ENCODE measurements around the gene YPEL2. TPM values are rescaled to one million over a fixed set of nuclear protein-coding genes. Genes with fewer than 3 reads are reported as not detected.
A peak's percentile ranks its signal among the peaks of the same experiment; 100 is the strongest.

YPEL2 gene
- total and polyA plus RNA-seq, 2 of the 13 experiments (the other 11 are each of a cell fraction or from before 2014, with no cell fraction given) = 8.5 to 21.1 TPM

DNA sequence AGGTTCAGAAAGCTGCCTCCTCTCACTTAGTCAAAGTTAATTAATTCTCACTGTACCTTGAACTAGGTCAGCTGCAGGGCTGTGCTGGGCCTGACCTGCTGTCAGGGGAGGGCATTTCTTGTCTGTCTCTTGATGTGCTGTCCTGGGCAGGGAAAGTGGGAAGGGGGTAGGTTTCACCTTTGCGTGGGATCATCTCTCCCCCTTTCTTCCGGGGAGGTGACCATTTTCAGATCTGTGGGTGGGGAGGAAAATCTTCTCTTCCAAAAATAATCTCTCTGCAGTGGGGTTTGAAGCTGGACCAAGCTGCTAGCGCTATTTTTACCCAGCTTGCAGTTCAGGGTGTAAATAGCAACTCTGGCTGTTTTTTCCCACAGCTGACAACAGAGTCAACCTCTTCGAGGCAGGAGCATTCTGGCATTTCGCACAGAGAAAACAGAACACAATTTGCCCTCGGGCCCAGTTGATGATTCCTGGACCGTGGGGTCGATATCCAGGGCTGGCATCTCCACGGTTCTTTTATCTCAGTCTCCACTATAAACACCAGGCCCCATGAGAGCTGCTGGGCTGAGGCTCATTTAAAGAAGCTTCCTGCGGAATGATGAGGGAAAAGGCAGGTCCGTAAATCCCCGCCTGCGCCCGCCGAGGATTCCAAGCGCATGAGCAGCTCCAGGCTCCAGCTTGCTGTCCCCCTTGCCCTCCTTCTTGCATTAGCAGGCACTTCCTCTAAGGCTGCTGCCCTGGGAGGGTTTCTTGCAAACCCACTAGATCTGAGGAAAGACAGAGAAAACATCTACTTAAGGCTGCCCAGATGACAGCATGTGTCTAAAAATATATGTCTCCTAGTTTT lies 93.9 kb downstream of the YPEL2 start:
- Histone ChIP-seq H3K27me3 (ENCODE audit: control insufficient read depth in 1 of 2, insufficient read depth in 2 of 2, low read length in 2 of 2) (no peaks in the 10 kb centered on the region), H2AFZ (ENCODE audit: low read length) (no peak overlapping the region), H3K27ac (ENCODE audit: extremely low read length, insufficient read depth, low read length) (peak overlapping the region; percentile 14), H3K4me3 (replicated peaks in 1 of 3; ENCODE audit: insufficient read depth in 1 of 3, low read depth in 2 of 3, low read length in 3 of 3) (peak overlapping the region; percentile 18 to 53 (median 25); a peak in 5 of 6 replicates), H3K36me3 (replicated peaks in 1 of 2; ENCODE audit: control insufficient read depth in 1 of 2, insufficient read depth in 2 of 2, low read length in 2 of 2) (no peaks in the 10 kb centered on the region), H3K4me2 (ENCODE audit: low read depth, low read length) (peak overlapping the region; percentile 73), H3K4me1 (ENCODE audit: insufficient read depth, low read length) (peaks cover 99% of the 10 kb centered on the region), H4K20me1 (ENCODE audit: insufficient read depth, low read length) (no peaks in the 10 kb centered on the region), H3K9me3 (ENCODE audit: low read length) (no peaks in the 10 kb centered on the region), H3K9ac (ENCODE audit: insufficient read depth, low read depth, low read length) (no peak overlapping the region), H3K79me2 (ENCODE audit: insufficient read depth, low read length) (no peaks in the 10 kb centered on the region)
- ChIA-PET POLR2A (interaction anchor here (0.6 to 2.5 kb wide), 4 partner anchors 9 to 96 kb away, joined by 3 to 9 read pairs (median 4); no protein-coding TSS in a partner anchor), CTCF (ENCODE audit: low intra/inter-chr PET ratio, low total read pairs) (no interaction called here)
- no TSS peak for BruUV-seq (replicated peaks)
- FAIRE-seq (peak; percentile 4), DNase-seq (ENCODE audit: low spot score) (no peak), ATAC-seq (peak; percentile 54)
- intact Hi-C loops (cut with micrococcal nuclease; ENCODE audit: unreplicated experiment) = no loop called here
- 6% methylated on average over 16 of the region's 16 CpGs for WGBS (ENCODE audit: low lambda C conversion rate)
- in situ Hi-C loops (cut with HindIII; ENCODE audit: extremely low pct_ligation_motif_present, low pct_unique_long_range_greater_than_20kb) = no loop called here
- TF ChIP-seq HMGXB4 (CRISPR knock-in tag; IDR thresholded peaks at IDR 0.05; ENCODE audit: borderline replicate concordance in 1 of 2, low read depth in 1 of 2) = no peak
- TF ChIP-seq ZBTB1 (CRISPR knock-in tag; IDR thresholded peaks at IDR 0.05; ENCODE audit: borderline replicate concordance) = no peak
- TF ChIP-seq NONO (IDR thresholded peaks at IDR 0.05) = no peak
- no peak for TF ChIP-seq NONO (CRISPR knock-in tag; conservative IDR thresholded peaks at IDR 0.05)
- no peak for TF ChIP-seq ZNF780A (CRISPR knock-in tag; IDR thresholded peaks at IDR 0.05)
- TF ChIP-seq POLR2AphosphoS5 (IDR thresholded peaks at IDR 0.05; ENCODE audit: low read depth, low read length) = no peak
- TF ChIP-seq SOX6 (IDR thresholded peaks at IDR 0.05) = no peak
- TF ChIP-seq SOX6 (CRISPR knock-in tag; IDR thresholded peaks at IDR 0.05) = peak; percentile 19; the same call in 1 of the 2 replicates
- TF ChIP-seq ZNF878 (CRISPR knock-in tag; IDR thresholded peaks at IDR 0.05) = 0 out of 2 replicates have a peak, but pooled peaks have one; percentile 8
- TF ChIP-seq ZNF784 (CRISPR knock-in tag; IDR thresholded peaks at IDR 0.05; ENCODE audit: borderline replicate concordance) = no peak
- TF ChIP-seq ZNF572 (CRISPR knock-in tag; IDR thresholded peaks at IDR 0.05) = 0 out of 2 replicates have a peak, but pooled peaks have one; percentile 7
- TF ChIP-seq ESRRA (CRISPR knock-in tag; IDR thresholded peaks at IDR 0.05; ENCODE audit: low read depth) = 0 out of 2 replicates have a peak, but pooled peaks have one; percentile 29
- TF ChIP-seq MTA1 (CRISPR knock-in tag; IDR thresholded peaks at IDR 0.05; ENCODE audit: borderline replicate concordance) = no peak
- TF ChIP-seq KDM3A (CRISPR knock-in tag; IDR thresholded peaks at IDR 0.05; ENCODE audit: low read depth) = no peak
- TF ChIP-seq TFE3 (CRISPR knock-in tag; IDR thresholded peaks at IDR 0.05) = no peak
- TF ChIP-seq ZNF20 (CRISPR knock-in tag; IDR thresholded peaks at IDR 0.05) = no peak
- TF ChIP-seq SETDB1 (CRISPR knock-in tag; IDR thresholded peaks at IDR 0.05; ENCODE audit: borderline replicate concordance) = 0 out of 2 replicates have a peak, but pooled peaks have one; percentile 22
- no peak for TF ChIP-seq ZNF619 (CRISPR knock-in tag; IDR thresholded peaks at IDR 0.05)
- no peak for TF ChIP-seq HNRNPK (IDR thresholded peaks at IDR 0.05; ENCODE audit: low read depth, low read length, poor library complexity, severe bottlenecking)
- TF ChIP-seq ZFP36L2 (CRISPR knock-in tag; IDR thresholded peaks at IDR 0.05) = no peak
